ENCODE measurements around the gene PDSS1.
"Not testable (repeated sequence)": the region's sequence is repeated elsewhere in the genome, so short reads cannot be mapped to it uniquely, and the experiment has no call there.

PDSS1 gene

DNA sequence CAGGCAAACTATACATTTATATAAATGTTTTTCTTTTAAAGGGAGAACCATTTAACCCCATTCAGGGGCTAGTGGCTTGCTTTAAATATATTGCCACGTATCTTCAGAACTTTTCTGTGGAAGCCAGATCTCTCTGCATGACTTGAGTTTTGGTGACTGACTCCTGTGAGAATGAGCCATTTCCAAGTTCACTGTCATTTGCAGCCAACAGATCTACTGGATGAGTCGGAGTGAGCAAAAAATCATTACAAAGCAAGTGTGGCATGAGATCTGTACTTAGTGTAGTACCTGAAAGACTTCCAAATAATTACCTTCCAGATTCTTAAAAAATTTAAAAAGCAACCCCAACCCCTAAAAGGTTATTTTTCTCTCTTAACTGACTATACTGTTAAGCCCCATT is 45.6 kb downstream of the PDSS1 start:
- DNase-seq = no peak

DNA sequence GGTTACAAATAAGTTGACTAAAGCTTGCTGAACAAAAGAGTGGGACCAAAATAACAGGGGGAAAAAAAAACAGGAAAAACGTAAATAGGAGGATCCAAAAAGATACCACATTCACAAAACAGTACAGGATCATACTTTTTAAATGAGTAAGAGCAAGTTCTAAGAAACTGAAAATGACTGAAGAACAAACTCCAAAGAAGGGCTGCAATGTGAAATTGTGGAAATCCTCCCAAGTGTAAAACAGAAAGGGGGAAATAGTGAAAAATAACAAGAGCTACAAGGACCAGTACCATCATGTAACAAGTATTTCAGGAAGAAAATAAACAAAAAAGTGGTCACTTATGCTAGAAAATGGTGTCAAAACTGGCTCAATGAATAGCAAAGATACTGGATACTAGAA is 46.3 kb downstream of the PDSS1 start:
- no peak for DNase-seq

DNA sequence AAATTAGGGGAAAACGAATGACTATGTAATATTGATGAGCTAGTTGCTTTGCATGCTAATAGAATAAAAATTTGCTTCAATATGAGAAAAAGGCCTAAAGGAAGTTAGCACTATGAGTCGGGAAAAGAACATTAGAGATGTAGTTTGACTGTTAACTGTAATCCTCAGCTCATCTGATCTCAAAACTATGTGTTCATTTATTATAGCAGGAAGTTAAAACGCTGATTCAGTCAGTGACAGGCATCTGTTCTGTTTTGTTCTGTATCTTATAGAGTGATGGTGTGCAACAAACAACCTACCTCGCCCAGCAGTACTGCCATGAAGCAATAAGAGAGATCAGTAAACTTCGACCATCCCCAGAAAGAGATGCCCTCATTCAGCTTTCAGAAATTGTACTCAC is 48.6 kb downstream of the PDSS1 start:
- DNase-seq = no peak

DNA sequence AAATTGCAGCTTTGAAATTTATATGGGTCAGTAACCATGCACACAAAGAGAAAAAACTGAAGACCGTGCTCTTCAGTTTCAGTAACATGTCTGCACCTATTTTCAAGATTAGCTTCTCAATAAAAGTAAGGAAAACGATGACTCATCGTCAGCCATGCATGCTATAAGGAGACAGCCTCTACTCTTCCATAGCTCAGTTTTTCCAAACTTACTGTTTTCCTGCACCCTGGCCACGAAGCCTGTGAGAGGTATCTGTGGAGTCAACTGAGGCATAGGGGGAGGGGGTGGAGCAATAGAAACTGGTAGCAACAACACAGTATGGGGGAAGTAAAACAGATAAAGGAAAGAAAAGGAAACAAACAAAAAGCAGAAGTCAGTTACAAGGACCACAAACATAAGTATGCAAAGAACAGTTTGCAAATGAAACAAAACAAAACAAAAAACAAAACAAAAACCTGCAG is 58.0 kb downstream of the PDSS1 start:
- DNase-seq = no peak

DNA sequence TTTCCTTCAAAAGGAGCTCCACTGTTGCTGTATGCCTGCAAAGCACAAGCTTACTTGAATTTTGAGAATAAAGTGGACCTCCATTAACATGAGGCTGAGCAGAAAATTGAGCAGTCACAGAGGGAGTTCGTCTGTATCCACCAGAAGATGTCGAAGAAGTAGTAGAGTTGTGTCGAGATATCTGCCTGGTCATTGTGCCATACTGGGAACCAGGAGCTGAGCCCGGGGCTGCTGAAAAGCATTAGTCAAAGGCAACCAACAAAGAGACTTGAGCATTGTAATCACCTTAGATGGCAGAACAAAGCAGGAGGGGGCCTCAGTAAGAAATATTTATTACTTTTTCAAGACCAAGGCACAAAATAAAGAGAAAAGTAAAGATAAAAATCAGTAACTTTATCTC is 61.5 kb downstream of the PDSS1 start:
- DNase-seq = no peak

DNA sequence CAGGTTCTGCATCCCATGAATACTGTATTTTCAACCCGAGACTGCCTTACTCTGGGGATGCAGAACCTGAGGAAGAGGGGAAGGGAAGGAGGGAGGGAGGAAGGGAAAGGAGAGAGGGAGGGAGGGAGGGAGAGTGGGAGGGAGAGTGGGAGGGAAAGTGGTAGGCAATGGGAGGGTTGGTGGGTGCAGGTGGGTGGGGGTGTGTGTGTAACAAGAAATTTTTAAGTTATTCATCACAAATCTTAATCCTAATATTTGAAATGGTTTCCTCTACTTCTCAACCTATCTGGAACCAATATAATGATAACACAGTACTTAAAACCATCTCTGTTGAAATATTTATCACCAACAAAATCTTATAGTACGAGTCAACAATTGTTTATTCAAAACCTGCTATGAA is 68.0 kb downstream of the PDSS1 start:
- DNase-seq = no peak

DNA sequence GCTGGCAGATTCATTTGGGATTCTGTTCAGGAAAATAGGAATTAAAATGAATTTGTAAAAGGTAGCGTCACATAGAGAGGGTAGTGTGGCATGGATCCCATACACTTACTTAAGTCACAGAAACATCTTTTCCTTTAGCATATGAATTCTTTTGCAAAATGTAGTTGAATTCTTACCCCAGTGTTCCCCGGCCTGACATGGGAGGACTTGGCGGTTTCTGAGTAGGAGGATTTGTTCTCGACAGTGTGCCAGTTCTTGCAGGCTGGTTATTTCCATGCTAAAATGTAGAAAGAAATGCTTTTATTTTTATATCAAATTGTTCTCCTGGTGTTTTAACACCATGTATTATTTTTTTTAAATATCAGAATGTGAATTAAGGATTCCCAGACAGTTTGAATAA is 72.6 kb downstream of the PDSS1 start:
- DNase-seq = no peak

DNA sequence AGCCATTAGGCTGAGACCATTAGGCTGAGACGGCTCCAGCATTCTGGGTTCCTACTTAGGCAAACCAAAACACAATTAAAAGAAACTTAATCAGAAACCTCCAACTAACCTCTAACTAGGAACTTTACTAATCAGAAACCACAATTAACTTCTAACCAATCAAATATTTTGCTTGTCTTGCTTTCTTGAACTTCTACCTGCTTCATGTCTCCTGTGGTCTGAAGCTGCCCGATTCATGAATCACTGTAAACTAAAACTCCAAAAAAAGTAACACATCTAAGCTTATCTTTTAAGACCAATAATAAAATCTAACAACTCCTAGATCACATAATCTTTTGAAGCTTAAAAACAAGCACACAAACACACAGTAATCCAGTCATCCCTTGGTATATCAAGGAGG is 76.1 kb downstream of the PDSS1 start:
- no peak for DNase-seq

DNA sequence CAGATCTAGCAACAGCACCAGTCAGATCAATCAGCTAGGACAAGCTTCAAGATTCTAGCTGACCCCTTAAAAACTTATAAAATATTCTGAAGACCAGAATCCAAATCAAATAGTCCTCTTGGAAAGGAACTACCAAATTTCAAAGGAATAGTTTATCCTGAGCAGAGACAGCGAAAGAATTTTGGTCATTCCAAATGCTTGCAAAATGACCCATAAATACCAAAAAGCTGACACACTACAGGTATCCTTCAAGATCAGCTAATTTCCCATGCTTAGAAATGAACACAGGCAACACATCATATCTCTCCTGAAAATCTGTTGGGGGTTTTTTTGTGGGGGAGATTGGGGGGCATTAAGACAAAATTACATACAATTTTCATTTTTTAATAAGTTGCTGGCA is 78.8 kb downstream of the PDSS1 start:
- DNase-seq = no peak

DNA sequence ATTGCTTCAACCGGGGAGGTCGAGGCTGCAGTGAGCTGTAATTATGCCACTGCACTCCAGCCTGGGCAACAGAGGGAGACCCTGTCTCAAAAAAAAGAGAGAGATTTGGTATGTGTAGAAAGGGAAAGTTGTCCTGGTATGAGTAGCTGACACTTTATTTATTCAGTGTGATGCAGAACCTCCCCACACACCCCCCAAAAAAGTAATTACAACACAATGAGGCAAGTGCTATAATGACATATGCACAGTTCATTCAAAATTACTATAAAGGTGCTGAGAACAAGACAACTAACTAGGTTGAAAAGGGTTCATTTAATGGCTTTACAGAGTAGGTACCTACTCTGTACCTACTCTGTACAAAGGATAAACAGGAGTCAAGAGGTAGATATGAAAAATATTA is 80.2 kb downstream of the PDSS1 start:
- DNase-seq = no peak

DNA sequence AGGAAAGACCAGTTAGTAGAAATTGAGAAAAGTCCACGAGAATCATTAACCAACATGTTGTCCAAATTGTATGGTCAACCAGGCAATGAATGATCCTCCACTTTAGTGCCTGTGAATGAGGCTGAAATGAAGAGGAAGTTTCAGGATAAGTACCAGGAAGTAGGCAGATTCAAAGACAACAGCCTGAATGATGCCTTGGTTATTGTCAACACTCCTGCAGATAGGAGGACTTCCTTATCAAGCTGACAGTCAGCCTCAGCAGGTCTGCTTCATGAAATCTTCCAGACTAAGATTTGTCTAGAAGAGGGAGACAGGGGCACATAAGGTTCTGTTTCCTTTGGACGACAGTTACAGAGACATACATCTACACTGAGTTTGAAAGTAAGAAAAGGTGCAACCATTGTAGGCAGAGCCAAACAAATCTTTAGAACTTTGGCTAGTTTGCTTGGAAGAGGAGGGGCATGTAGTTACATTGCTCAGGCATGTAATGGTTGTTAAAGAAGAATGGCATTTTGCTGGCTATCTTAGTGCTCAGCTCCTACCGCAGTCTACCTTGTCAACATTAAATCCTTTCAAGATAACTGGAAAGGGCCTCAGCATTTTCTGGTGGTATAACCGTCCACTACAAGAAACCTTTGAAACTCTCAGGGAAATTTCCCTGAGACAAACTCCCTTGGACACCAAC is 81.8 kb downstream of the PDSS1 start:
- DNase-seq = no peak

DNA sequence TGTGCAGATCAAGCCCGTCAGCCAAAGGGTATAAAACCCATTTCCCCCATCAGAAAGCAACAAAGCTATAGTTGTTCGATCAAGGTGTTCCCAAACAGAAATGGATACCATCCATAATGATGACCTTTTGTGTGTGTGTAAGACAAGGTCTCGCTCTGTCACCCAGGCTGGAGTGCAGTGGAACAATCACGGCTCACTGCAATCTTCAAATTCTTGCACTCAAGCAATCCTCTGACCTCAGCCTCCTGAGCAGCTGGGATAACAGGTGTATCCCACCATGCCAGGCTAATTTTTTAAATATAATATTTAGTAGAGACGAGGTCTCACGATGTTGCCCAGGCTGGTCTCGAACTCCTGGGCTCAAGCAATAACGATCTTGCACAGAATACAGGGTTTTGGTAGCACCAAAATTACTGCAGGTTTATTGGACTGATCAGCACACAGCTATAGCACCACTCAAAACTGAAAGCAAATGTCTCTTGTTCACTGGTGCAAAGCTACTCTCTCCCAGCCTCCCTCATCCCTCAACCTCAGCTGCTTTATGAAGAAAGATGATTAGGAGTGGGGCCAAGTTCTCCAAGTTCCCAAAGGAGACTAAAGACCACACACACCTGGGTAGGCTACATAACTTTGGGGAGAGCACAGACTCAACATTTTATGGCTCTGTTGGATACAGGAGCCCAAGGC is 82.7 kb downstream of the PDSS1 start:
- DNase-seq = no peak

DNA sequence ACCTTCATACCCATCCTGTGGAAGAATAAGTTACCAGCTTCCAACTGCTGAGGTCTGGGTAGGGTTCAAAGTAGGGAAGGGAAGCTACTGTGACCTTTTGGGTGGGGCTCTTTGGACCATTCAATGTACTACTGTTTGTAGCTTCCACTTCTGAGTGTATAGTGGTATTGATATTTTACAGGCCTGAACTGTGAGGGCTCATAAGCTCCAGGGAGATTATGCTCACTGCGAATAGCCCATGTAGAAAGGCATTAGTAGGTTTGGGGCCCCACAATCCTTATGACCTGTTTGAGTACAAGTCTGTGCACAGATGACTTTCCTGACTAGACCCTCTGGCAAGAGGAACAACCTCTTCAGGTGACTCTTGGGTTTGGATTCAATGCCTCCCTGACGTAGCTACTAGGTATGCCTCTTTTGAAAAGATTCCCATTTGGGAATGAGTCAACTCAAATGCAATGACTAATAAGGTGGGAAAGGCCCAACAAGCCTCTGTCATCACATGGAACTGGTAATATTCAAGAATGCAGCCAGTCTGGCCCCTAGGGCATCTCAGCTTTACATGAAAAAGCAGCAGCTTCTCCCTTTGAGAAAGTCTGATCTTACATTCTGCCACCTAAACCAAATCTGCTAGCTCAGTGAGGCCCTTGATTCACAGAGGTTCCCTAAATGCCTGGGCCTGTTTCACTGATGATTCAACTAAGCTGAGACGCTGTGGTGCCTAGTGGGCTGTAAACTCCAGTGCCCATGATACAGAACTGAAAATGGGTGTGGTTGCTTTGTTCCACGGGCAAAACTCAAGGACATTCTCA is 83.5 kb downstream of the PDSS1 start:
- DNase-seq = no peak

DNA sequence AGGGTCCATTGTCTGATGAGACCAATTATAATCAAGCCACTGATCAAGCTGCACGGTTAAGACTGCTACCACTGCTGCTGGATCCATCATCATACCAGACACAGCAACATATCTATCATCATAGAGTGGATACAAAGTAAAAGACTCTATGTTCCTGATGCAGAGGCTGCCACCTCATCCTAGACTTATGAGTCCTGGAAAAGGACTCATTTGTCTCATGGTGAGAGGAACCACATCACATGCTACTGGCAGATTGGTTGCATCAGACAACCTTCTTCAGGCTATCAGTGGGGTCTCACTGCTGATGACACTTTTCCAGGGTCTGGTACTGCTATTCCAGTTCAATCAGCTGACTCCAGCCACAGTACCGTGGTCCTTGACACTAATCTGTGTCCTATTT is 84.3 kb downstream of the PDSS1 start:
- DNase-seq = no peak

DNA sequence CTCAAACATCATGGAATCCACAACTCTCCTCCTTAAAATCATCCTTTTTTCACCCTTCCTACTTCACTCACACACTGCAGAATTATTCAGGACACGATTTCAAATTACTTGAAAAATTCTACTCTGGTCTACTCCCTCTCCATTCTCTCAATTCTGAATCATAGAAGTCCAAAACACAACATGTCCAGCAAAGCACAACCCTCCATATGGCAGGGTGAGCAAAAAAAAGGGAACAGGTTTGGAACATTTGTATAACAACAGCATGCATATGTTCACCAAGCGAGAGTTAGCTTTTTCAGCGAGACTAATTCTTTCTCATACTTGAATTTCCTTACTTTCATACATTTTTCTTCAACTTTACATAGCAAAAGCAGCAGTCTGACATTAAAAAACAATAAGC is 89.9 kb downstream of the PDSS1 start:
- no peak for DNase-seq

DNA sequence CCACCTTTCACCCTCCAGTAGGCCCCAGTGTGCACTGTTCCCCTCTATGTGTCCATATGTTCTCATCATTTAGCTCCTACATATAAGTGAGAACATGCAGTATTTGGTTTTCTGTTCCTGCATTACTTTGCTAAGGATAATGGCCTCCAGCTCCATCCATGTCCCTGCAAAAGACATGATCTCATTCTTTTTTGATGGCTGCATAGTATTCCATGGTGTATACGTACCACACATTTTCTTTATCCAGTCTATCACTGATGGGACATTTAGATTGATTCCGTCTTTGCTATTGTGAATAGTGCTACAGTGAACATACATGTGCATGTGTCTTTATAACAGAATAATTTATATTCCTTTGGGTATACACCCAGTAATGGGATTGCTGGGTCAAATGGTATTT is 92.3 kb downstream of the PDSS1 start:
- DNase-seq = not testable (repeated sequence)

DNA sequence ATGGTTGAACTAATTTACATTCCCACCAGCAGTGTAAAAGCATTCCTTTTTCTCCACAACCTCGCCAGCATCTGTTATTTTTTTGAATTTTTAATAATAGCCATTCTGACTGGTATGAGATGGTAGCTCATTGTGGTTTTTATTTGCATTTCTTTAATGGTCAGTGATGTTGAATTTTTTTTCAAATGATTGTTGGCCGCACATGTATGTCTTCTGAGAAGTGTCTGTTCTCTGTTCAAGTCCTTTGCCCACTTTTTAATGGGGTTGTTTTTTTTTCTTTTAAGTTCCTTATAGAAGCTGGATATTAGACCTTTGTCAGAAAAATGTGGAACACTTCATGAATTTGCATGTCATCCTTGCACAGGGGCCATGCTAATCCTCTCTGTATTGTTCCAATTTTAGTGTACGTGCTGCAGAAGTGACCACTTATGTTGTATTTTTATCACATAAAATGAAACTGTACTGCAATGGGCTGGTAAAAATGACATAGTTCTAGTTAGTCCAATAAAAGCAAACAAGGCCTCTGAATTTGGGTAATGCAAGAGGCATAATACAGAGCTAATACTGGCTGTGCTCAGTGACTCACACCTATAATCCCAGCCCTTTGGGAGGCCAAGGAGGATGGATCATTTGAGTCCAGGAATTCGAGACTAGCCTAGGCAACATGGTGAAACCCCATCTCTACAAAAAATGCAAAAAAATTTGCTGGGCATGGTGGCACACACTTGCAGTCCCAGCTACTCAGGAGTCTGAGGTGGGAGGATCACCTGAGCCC is 92.9 kb downstream of the PDSS1 start:
- DNase-seq = no peak

DNA sequence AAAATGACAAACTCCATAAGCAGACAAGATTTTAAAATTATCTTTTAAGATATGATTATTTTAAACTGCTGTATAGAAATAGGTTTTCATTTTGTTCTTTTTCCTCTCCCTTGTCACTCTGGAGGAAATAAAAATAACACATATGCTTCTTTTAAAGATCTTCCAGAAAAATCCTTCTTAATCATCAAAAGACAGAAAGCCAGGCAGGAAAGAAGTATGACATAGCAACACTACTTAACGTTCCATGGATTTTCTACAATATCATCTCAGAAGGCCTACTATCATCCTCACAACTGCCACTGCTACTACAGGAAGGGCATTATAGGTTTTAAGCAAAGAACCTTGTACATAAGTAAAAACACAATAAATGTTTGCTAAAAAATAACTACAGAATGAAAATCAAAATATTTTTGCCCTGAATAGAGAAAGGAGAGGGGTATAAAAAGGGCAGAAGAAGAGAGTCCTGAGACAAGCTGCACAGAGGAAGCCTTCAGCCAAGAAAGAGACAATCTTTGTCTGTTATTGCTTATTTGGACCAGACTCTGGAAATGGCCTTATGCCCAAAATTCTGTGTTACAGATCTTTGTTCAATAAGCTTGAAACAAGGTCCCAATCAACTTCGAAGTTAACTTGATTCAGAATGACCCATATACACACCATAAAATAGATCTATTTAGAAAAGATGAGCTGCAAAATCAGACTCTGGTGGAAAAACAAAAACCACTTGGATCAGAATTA is 95.4 kb downstream of the PDSS1 start:
- DNase-seq = no peak
